HG02840 (cell line): Measurements from ENCODE around the gene TCOF1.

Source experiments
- ATAC-seq: cut with Tn5 transposase; IDR thresholded peaks from one replicate; pipeline ENCODE4 v1.9.1; 2021; ENCODE audit warnings: mild to moderate bottlenecking, moderate library complexity, moderate number of reproducible peaks; ENCODE audit not compliant: unreplicated experiment, low FRiP score

Gene TCOF1

GRCh38 chr5:150389531-150390266 is 32.2 kb downstream of the TCOF1 start:
- ATAC-seq, result no peak

GRCh38 chr5:150391064-150391834 is 33.8 kb downstream of the TCOF1 start:
- ATAC-seq, result no peak

- no peak for ATAC-seq
Observed at GRCh38 chr5:150391986-150392385, 34.5 kb downstream of the TCOF1 start.

DNA sequence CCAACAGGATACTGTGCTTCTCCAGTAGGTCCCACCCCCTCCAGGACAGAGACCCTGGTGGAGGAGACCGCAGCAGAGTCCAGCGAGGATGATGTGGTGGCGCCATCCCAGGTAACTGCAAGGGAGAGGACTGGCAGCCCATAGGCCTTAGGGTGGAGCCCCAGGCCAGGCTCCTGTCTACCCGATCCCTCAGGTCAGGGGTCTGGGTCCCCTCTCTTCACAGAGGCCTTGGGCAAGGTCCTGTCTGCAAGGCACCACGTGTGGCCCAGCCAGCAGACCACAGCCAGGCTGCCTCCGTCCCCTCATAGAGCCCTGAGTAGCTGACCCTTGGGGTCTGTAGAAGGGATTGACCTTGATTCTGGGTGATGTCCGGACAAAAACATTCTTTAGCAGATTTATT is 35.2 kb downstream of the TCOF1 start:
- no peak for ATAC-seq

DNA sequence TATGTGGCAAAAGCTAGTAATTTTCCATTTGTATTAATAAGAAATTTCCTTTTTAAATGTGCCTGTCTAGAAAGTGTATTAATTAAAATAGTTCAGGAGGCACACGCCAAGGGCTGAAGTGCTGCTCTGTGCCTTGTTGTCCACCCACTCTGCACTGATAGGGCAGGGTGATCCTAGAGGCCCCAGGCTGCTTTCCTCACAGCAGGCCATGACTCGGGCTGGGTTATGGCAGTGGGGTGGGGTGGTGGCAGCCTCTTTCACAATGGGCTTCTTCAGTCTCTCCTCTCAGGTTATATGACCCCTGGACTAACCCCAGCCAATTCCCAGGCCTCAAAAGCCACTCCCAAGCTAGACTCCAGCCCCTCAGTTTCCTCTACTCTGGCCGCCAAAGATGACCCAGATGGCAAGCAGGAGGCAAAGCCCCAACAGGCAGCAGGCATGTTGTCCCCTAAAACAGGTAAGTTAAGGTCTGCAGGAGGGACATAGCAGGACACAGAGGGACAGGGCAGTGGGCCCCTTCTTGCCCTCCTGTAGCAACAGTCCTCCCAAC is 35.7 kb downstream of the TCOF1 start:
- ATAC-seq, result no peak

- ATAC-seq, result no peak
Observed at GRCh38 chr5:150394131-150394530, 36.6 kb downstream of the TCOF1 start.

DNA sequence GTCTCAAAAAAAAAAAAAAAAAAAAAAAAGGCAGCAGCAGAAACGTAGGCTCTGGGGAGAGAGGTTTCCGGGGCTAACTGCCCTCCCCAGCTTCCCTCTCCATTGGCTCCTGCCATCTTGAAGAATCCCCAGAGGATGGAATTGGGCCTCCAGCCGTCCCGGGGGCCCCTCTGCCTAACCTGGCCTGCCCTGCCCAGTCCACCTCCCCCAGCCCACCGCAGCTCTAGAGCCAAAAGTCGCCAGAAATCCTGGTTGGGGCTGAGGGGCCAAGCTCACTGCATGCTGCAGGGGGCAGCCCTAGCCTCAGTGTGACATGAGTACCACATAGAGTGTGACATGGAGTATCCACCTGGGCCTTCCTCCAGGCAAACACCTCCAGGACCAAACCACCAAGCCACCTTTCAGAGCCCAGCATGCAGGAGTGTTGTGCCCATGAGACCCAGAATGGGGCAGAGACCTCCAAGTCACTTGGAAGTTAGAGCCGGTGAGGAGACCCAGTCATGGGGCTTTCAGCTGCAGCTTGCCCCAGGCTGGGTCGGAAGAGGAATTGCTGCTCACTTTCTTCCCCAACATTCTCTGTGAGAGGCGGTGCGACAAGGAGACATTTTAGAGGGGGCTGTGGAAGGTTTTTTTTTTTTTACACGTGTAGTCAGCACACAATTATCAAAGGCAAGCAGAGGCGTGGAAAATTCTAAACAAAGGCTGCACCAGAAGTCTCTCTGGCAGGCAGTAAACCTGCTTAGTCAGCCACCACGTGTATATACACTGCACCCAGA is 37.6 kb downstream of the TCOF1 start:
- no peak for ATAC-seq

GRCh38 chr5:150395688-150395975 is 38.1 kb downstream of the TCOF1 start:
- no peak for ATAC-seq

GRCh38 chr5:150396267-150396666 is 38.8 kb downstream of the TCOF1 start:
- no peak for ATAC-seq

- no peak for ATAC-seq
Observed at GRCh38 chr5:150397146-150397781, 39.8 kb downstream of the TCOF1 start.

- ATAC-seq, result no peak
Observed at GRCh38 chr5:150397782-150398721, 40.6 kb downstream of the TCOF1 start.

GRCh38 chr5:150398722-150399523 is 41.4 kb downstream of the TCOF1 start:
- no peak for ATAC-seq

DNA sequence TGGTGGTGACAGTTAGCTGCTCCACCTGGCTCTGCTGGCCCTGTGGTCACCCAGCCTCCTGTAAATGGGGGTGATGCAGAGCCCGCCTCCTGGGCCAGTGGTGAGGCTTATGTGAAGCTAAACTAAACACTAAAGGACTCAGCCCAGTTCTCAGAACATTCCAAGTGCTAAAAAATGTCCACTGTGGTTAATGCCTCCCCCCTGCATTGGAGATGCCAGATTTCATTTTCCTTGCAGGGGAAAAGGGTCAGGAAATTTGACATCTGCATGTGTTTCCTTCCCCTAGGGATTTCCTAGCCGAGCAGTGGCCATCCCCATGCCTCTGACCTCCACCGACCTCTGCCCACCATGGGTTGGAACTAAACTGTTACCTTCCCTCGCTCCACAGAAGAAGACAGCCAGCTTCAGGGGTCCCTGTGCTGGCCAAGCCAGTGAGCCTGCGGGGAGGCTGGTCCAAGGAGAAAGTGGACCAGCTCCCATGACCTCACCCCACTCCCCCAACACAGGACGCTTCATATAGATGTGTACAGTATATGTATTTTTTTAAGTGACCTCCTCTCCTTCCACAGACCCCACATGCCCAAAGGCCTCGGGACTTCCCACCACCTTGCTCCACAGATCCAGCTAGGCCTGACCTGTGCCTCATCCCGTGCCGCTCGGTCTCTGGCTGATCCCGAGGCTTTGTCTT is 42.2 kb downstream of the TCOF1 start:
- no peak for ATAC-seq

DNA sequence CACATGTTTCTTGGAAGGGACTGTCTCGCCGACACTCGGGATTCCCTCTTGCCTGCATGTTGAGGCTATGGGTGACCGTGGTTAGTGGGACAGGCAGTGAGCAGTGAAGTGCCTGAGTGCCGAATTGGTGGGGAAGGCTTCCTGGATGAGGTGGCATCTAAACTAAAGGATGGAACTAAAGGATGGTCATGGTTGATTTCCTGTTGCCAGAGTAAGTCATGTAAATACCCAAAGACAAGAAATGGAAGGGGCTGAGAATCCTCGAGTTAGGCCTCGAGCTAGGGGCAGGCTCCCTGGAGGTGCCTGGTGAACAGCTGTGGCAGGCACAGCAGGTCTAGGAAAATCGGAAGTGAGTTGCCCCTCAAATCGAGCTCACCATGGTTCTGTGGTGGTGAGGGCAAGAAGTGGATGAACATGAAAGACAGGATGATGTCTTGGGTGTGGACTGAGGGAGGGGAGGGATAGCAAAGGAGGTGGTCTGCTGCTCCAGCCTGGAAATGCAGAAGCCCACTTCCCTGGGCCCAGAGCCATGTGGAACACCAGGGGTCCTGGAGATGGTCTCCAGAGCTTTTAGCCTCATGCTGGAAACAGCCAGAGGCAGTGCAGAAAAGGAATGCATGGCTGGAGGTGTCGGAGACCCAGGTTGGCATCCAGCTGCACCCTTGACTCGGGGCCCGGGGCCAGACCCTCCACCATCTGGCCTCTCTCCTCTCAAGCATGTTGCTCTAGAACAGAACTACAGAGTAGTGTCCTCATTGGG is 43.0 kb downstream of the TCOF1 start:
- no peak for ATAC-seq

GRCh38 chr5:150401076-150401375 is 43.5 kb downstream of the TCOF1 start:
- no peak for ATAC-seq

DNA sequence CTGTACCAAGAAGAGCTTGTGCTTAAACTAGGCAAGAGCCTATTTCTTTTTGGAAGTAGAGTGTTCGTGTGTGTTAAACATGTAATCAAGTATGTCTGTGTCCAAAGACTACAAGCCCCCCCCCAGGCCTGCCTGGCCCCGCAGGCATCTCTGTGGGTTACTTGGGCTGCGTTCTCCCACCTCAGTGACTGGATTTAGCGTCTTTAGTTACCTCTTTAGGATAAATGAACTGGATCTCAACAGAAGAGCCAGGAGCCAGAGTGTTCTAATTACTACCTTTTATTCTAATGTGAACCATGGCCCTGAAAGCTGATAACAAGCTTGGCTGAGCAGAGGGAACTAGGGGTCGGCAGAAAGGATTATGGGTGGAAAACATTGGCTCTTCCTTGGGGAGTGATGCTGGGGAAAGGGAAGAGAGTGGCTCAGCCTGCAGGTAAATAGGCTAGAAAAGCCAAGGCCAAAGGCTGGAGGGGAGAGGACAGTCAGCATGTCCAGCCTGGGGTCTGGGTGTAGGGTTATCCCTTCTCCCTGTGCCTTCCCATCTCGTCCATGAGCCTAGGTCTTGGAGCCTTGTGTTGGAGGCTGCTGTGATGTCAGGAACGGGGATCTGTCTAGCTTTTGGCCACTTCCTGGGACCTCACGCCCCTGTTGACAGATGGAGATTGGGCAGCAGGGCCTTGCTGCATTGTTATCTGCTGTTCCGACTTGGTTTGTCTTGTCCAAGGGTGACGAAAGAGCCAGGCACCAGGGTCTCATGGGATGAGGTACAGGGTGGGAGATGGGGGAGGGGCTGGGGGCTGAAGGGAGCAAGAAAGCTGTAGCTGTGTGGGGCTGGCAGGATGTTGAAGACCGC is 44.1 kb downstream of the TCOF1 start:
- ATAC-seq, result no peak
